Measurements from ENCODE around the gene NUMB. TPM values are rescaled to one million over a fixed set of nuclear protein-coding genes. Genes with fewer than 3 reads are reported as not detected.

NUMB gene
- total RNA-seq, 1 experiment from 2014 or later, result 12.9 TPM

- DNase-seq (ENCODE audit: low read depth), result peak; percentile 40
These were observed 7.6 kb upstream of the NUMB start for GRCh38 chr14:73465823-73466532.

GRCh38 chr14:73463411-73463810 is 5.1 kb upstream of the NUMB start:
- peak; percentile 83 for DNase-seq (ENCODE audit: low read depth)

- no peak for DNase-seq (ENCODE audit: low read depth)
These were observed 4.5 kb upstream of the NUMB start for GRCh38 chr14:73462815-73463214.

GRCh38 chr14:73462048-73462715 is 3.8 kb upstream of the NUMB start:
- DNase-seq (ENCODE audit: low read depth), result peak; percentile 34

GRCh38 chr14:73461478-73462047 is 3.2 kb upstream of the NUMB start:
- DNase-seq (ENCODE audit: low read depth), result no peak

- DNase-seq (ENCODE audit: low read depth), result peak; percentile 51
These were observed 2.4 kb upstream of the NUMB start for GRCh38 chr14:73460691-73461127.

GRCh38 chr14:73459959-73460358 is 1.6 kb upstream of the NUMB start:
- DNase-seq (ENCODE audit: low read depth), result no peak

- DNase-seq (ENCODE audit: low read depth), result peak; percentile 40
These were observed 493 bp downstream of the NUMB start for GRCh38 chr14:73457924-73458182.

- DNase-seq (ENCODE audit: low read depth), result peak; percentile 66
These were observed 1.1 kb downstream of the NUMB start for GRCh38 chr14:73457041-73457923.

GRCh38 chr14:73455294-73455693 is 3.1 kb downstream of the NUMB start:
- DNase-seq (ENCODE audit: low read depth), result no peak

- peak; percentile 69 for DNase-seq (ENCODE audit: low read depth)
These were observed 5.8 kb downstream of the NUMB start for GRCh38 chr14:73452341-73453186.

GRCh38 chr14:73443758-73444157 is 14.6 kb downstream of the NUMB start:
- no peak for DNase-seq (ENCODE audit: low read depth)

- no peak for DNase-seq (ENCODE audit: low read depth)
These were observed 17.1 kb downstream of the NUMB start for GRCh38 chr14:73441286-73441685.

GRCh38 chr14:73438993-73439392 is 19.4 kb downstream of the NUMB start:
- no peak for DNase-seq (ENCODE audit: low read depth)

GRCh38 chr14:73437206-73437605 is 21.1 kb downstream of the NUMB start:
- DNase-seq (ENCODE audit: low read depth), result no peak

- DNase-seq (ENCODE audit: low read depth), result no peak
These were observed 26.2 kb downstream of the NUMB start for GRCh38 chr14:73432124-73432523.

GRCh38 chr14:73428353-73428824 is 30.0 kb downstream of the NUMB start:
- no peak for DNase-seq (ENCODE audit: low read depth)

GRCh38 chr14:73427516-73428264 is 30.7 kb downstream of the NUMB start:
- no peak for DNase-seq (ENCODE audit: low read depth)

- peak; percentile 41 for DNase-seq (ENCODE audit: low read depth)
These were observed 31.5 kb downstream of the NUMB start for GRCh38 chr14:73426877-73427276.

- no peak for DNase-seq (ENCODE audit: low read depth)
These were observed 33.9 kb downstream of the NUMB start for GRCh38 chr14:73424453-73424852.
